NCI-H1694 treated with DMSO at 0.1 percent for 48 hours (cell line): ENCODE measurements around the gene GNLY.
"Not testable (repeated sequence)": the region's sequence is repeated elsewhere in the genome, so short reads cannot be mapped to it uniquely, and the experiment has no call there.

ENCODE experiments used
- DNase-seq: peaks from one replicate; lab custom pipeline; 2025; lab: John Stamatoyannopoulos, UW

GNLY gene

GRCh38 chr2:85694052-85695025 is at the start of gene GNLY:
GNLY (plus strand) TSS chr2:85694358; CDS start chr2:85694419, 61 bp downstream.
- no peak for DNase-seq

- DNase-seq, result no peak
Measured at GRCh38 chr2:85644909-85645308, 49.2 kb upstream of the GNLY start.

- DNase-seq, result no peak
Measured at GRCh38 chr2:85646166-85646565, 48.0 kb upstream of the GNLY start.

- DNase-seq, result no peak
Measured at GRCh38 chr2:85647823-85648526, 46.2 kb upstream of the GNLY start.

- no peak for DNase-seq
Measured at GRCh38 chr2:85648619-85649018, 45.5 kb upstream of the GNLY start.

- DNase-seq, result no peak
Measured at GRCh38 chr2:85649201-85650190, 44.7 kb upstream of the GNLY start.

GRCh38 chr2:85650456-85650855 is 43.7 kb upstream of the GNLY start:
- no peak for DNase-seq

GRCh38 chr2:85651097-85651496 is 43.1 kb upstream of the GNLY start:
- DNase-seq, result no peak

GRCh38 chr2:85652056-85652455 is 42.1 kb upstream of the GNLY start:
- DNase-seq, result no peak

GRCh38 chr2:85653996-85654395 is 40.2 kb upstream of the GNLY start:
- DNase-seq, result no peak

GRCh38 chr2:85655961-85656417 is 38.2 kb upstream of the GNLY start:
- no peak for DNase-seq

GRCh38 chr2:85656468-85656867 is 37.7 kb upstream of the GNLY start:
- DNase-seq, result no peak

- DNase-seq, result not testable (repeated sequence)
Measured at GRCh38 chr2:85657399-85657798, 36.8 kb upstream of the GNLY start.

GRCh38 chr2:85659324-85659981 is 34.7 kb upstream of the GNLY start:
- DNase-seq, result no peak

GRCh38 chr2:85660301-85660700 is 33.9 kb upstream of the GNLY start:
- DNase-seq, result not testable (repeated sequence)

GRCh38 chr2:85660725-85661124 is 33.4 kb upstream of the GNLY start:
- DNase-seq, result no peak

- DNase-seq, result no peak
Measured at GRCh38 chr2:85661139-85661858, 32.9 kb upstream of the GNLY start.

GRCh38 chr2:85662899-85663593 is 31.1 kb upstream of the GNLY start:
- no peak for DNase-seq

- DNase-seq, result no peak
Measured at GRCh38 chr2:85663594-85664565, 30.3 kb upstream of the GNLY start.
